HL-60 (cell line): ENCODE data around the gene SPON1.

Experiments used
- GABPA ChIP-seq: IDR thresholded peaks from 2 replicates; pipeline ENCODE4 v1.6.1; 2012; ENCODE audit warnings: low read depth
- POLR2AphosphoS5 ChIP-seq: IDR thresholded peaks from 2 replicates; pipeline ENCODE4 v1.6.1; 2012; ENCODE audit warnings: low read depth
- SPI1 ChIP-seq: IDR thresholded peaks from 2 replicates; pipeline ENCODE4 v1.6.1; 2012; ENCODE audit warnings: low read depth, mild to moderate bottlenecking, borderline replicate concordance
- TF ChIP-seq, protein P1 (sequence below): IDR thresholded peaks from one replicate; pipeline ENCODE4 v1.5.1; 2011; ENCODE audit warnings: low read length, control low read depth, inconsistent platforms; ENCODE audit not compliant: insufficient read depth
- TF ChIP-seq, protein P2 (sequence below): IDR thresholded peaks from 2 replicates; pipeline ENCODE4 v1.6.1; 2012; ENCODE audit warnings: low read depth; ENCODE audit not compliant: insufficient replicate concordance

DNA sequence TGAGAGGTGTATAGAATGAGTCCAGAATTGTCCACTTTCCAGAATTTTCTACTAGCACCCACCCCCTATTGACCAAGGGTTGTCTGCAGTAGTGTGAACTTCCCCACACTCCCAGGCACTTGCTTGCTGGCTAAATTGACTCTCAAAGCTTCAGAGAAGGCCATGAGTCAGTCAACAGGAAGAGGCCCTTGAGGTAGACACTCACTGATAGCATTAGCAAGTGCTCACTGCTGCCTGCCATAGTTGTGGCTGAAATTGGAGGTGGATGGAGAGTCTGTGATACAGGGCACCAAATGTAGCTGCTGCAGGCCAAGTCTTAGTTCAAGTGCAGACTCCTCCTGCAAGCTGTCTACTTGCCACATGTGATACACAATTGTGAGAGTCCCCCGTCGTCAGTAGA, 156.8 kb downstream of the SPON1 start:
- no peak for TF ChIP-seq POLR2AphosphoS5
- TF ChIP-seq, protein P1, sequence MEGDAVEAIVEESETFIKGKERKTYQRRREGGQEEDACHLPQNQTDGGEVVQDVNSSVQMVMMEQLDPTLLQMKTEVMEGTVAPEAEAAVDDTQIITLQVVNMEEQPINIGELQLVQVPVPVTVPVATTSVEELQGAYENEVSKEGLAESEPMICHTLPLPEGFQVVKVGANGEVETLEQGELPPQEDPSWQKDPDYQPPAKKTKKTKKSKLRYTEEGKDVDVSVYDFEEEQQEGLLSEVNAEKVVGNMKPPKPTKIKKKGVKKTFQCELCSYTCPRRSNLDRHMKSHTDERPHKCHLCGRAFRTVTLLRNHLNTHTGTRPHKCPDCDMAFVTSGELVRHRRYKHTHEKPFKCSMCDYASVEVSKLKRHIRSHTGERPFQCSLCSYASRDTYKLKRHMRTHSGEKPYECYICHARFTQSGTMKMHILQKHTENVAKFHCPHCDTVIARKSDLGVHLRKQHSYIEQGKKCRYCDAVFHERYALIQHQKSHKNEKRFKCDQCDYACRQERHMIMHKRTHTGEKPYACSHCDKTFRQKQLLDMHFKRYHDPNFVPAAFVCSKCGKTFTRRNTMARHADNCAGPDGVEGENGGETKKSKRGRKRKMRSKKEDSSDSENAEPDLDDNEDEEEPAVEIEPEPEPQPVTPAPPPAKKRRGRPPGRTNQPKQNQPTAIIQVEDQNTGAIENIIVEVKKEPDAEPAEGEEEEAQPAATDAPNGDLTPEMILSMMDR: no peak
- no peak for TF ChIP-seq SPI1
- TF ChIP-seq, protein P2, sequence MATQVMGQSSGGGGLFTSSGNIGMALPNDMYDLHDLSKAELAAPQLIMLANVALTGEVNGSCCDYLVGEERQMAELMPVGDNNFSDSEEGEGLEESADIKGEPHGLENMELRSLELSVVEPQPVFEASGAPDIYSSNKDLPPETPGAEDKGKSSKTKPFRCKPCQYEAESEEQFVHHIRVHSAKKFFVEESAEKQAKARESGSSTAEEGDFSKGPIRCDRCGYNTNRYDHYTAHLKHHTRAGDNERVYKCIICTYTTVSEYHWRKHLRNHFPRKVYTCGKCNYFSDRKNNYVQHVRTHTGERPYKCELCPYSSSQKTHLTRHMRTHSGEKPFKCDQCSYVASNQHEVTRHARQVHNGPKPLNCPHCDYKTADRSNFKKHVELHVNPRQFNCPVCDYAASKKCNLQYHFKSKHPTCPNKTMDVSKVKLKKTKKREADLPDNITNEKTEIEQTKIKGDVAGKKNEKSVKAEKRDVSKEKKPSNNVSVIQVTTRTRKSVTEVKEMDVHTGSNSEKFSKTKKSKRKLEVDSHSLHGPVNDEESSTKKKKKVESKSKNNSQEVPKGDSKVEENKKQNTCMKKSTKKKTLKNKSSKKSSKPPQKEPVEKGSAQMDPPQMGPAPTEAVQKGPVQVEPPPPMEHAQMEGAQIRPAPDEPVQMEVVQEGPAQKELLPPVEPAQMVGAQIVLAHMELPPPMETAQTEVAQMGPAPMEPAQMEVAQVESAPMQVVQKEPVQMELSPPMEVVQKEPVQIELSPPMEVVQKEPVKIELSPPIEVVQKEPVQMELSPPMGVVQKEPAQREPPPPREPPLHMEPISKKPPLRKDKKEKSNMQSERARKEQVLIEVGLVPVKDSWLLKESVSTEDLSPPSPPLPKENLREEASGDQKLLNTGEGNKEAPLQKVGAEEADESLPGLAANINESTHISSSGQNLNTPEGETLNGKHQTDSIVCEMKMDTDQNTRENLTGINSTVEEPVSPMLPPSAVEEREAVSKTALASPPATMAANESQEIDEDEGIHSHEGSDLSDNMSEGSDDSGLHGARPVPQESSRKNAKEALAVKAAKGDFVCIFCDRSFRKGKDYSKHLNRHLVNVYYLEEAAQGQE: no peak
- no peak for TF ChIP-seq GABPA
